ENCODE measurements around the gene LASP1NB.
A peak's percentile ranks its signal among the peaks of the same experiment; 100 is the strongest.
"Not testable (repeated sequence)": the region's sequence is repeated elsewhere in the genome, so short reads cannot be mapped to it uniquely, and the experiment has no call there.

LASP1NB gene

GRCh38 chr17:38926293-38927070 is 1.1 kb downstream of the LASP1NB start:
- in situ Hi-C loops (cut with MboI; ENCODE audit: low sequenced_read_pairs, unreplicated experiment): no loop called here
- no peak for TF ChIP-seq CTCF (IDR thresholded peaks at IDR 0.05; ENCODE audit: borderline replicate concordance, control extremely low read depth, extremely low read depth, insufficient read depth, missing control alignments)
- no peak for DNase-seq (ENCODE audit: low spot score)

- in situ Hi-C loops (cut with MboI; ENCODE audit: low sequenced_read_pairs, unreplicated experiment); DNase-seq (ENCODE audit: low spot score): not testable (repeated sequence)
Measured at GRCh38 chr17:38930782-38931181, 5.4 kb downstream of the LASP1NB start.

GRCh38 chr17:38933962-38934361 is 8.5 kb downstream of the LASP1NB start:
- DNase-seq (ENCODE audit: low spot score); in situ Hi-C loops (cut with MboI; ENCODE audit: low sequenced_read_pairs, unreplicated experiment): not testable (repeated sequence)

- TF ChIP-seq CTCF (IDR thresholded peaks at IDR 0.05; ENCODE audit: borderline replicate concordance, control extremely low read depth, extremely low read depth, insufficient read depth, missing control alignments): no peak
- in situ Hi-C loops (cut with MboI; ENCODE audit: low sequenced_read_pairs, unreplicated experiment): no loop called here
- no peak for DNase-seq (ENCODE audit: low spot score)
Measured at GRCh38 chr17:38939987-38940386, 14.6 kb downstream of the LASP1NB start.

DNA sequence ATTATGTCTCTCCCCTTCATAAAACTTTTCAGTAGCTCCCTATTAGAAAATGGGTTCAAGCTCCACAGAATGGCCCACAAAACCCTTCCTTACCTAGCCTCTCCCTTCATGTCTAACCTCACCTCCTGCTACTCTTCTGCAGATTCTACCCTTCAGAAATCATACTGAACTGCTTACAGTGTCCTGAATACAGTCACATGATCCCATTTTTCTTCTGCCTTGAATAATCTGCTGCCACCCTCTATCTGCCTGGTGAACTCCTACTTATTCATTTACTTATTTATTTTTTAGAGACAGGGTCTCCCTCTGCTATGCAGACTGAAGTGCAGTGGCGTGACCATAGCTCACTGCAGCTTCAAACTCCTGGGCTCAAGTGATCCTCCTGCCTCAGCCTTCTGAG is 15.0 kb downstream of the LASP1NB start:
- no peak for DNase-seq (ENCODE audit: low spot score)
- TF ChIP-seq CTCF (IDR thresholded peaks at IDR 0.05; ENCODE audit: borderline replicate concordance, control extremely low read depth, extremely low read depth, insufficient read depth, missing control alignments): no peak
- in situ Hi-C loops (cut with MboI; ENCODE audit: low sequenced_read_pairs, unreplicated experiment): no loop called here

GRCh38 chr17:38942696-38943334 is 17.4 kb downstream of the LASP1NB start:
- no peak for TF ChIP-seq CTCF (IDR thresholded peaks at IDR 0.05; ENCODE audit: borderline replicate concordance, control extremely low read depth, extremely low read depth, insufficient read depth, missing control alignments)
- DNase-seq (ENCODE audit: low spot score): peak; percentile 49
- in situ Hi-C loops (cut with MboI; ENCODE audit: low sequenced_read_pairs, unreplicated experiment): no loop called here

DNA sequence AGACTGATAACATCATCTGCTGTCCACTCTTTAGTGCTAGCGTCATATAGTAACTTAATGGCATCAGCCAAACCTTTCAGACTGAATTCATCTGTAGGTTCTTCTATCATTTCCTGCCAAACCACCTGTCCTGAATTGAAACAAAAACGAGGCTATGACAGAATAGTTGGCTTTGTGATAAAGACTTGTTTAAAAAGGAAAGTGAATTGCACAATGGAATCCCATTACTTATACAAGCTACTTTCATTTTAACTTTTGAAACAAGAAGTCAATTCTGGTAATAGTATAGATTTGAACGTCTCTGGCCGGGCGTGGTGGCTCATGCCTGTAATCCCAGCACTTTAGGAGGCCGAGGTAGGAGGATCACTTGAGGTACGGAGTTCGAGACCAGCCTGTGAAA is 18.2 kb downstream of the LASP1NB start:
- no peak for TF ChIP-seq CTCF (IDR thresholded peaks at IDR 0.05; ENCODE audit: borderline replicate concordance, control extremely low read depth, extremely low read depth, insufficient read depth, missing control alignments)
- no peak for DNase-seq (ENCODE audit: low spot score)
- in situ Hi-C loops (cut with MboI; ENCODE audit: low sequenced_read_pairs, unreplicated experiment): no loop called here

Data from GM13976 (cell line).